Amniotic epithelial cell (primary cell): Measurements from ENCODE around the gene SPECC1.

ENCODE experiments used
- DNase-seq: peaks from one replicate; pipeline ENCODE4 v3.0.0-alpha.2; 2010; ENCODE audit warnings: low read depth

SPECC1 gene

DNA sequence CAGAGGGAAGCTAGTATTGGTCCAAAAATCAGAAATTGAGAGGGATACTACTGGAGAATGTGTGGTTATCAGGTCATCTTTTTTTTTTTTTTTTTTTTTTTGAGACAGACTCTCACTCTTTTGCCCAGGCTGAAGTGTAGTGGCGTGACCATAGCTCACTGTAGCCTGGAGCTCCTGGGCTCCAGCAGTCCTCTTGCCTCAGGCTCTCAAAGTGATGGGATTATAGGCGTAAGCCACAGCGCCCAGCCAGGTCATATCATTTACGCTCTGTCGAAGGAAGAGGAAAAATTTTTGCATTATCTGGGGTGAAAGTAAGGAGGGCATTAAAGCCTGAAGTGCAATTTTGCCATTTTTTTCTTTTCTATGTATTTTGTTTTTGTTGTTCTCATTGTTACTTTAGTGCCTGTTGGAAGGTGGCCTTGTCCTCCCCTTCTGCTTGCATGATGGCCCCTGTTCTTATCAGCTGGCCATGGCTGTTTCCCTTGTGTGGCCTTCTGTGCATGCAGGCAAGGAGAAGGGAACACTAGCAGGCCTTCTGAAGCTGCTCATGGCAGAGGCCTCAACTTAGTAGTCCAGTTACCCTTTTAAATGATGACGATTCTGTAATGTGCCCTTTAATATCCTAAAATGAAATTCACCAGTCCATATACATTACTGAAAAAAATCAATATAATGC, 118.3 kb downstream of the SPECC1 start:
- no peak for DNase-seq

DNA sequence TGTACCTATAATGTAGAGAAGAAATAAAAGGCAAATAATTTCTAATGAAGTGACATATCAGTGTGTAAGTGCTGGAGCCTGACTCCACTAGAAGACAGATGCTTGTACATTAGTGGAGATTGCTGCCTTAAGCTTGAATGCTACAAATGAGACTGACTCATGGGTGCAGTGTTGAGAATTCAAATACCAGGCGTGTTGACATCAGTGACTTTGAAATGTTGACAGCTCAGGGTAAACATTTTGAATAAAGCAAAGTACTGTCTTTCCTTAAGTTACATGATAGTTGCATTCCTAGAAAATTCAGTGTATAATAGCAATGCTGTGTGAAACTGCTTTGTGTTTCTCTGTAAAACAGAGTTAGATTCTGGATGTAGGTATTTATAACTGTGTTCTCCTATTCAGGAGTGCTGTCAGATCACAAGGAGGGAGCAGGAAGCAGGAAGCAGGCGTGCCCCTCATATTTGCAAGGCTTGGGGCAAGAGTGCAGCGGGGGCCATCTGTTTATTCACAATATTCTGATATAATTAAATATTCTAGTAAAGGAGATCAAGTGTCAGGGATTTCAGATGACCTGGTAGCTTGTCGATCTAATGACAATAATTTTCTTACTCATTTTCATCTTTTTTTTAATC, 119.0 kb downstream of the SPECC1 start:
- peak; percentile 75 for DNase-seq

DNA sequence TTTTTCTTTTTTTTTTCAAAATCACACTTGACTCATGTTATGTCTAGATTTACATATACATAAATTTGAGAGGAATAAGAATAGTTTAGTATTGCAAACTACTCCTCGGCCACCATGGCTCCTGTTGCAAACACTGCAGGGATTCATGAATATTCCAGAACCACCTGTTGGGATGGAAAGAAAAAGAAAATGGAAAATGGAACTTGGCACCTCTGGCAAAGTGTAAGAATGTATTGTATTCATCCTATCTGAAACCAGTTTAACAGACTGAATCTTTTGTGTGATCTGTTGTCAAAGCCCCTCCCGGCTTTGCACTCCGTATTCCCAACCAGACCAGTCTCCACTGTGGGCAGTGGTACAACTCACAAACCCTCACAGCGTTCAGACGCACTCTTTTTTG, 124.4 kb downstream of the SPECC1 start:
- DNase-seq: no peak

DNA sequence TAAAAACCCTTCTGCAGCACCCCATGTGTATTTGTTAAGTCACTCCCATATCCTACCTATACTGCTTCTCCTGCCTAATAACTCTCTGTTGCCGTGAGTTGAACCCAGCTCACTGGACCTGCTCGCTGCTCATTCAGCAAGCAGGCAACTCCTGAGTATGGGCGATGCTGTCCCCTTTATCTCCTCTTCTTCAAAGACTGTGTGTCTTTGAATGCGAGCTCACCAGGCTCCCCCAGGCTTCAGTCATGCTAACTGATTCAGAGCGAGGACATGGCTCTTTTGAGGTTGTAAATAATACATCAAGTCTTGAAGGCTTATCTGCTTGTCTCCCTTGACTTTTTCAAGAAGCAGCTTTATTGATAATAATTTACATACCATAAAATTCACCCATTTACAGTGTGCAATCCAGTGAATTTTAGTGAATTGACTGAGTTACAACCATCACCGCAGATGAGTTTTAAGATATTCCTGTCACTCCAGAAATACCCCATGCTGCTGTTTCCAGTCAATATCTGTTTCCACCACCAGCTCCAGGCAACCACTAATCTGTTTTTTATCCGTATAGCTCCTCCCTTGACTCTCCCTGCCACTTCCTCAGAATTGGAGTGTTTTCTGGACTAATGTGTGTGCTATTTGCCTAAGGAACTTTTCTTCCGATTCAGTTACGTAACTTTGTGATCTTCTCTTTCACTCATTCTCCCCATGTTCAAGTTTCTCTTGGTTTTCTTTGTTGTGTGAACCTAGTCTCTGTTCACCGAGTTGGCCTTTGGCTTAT, 132.2 kb downstream of the SPECC1 start:
- peak; percentile 72 for DNase-seq

DNA sequence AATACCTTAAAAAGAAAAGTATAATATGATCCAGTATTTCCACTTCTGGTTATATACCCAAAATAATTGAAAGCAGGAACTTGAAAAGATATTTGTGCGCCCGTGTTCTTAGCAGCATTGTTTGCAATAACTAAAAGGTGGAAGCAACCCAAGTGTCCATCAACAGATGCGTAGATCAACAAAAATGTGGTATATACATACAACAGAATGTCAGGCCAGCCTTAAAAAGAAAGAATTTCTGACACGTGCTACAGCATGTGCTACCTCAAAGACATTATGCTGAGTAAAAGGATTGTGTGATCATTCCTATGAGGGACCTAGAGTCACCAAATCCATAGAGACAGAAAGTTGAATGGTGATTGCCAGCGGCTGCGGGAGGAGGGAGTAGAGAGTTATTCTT, 133.1 kb downstream of the SPECC1 start:
- DNase-seq: no peak

DNA sequence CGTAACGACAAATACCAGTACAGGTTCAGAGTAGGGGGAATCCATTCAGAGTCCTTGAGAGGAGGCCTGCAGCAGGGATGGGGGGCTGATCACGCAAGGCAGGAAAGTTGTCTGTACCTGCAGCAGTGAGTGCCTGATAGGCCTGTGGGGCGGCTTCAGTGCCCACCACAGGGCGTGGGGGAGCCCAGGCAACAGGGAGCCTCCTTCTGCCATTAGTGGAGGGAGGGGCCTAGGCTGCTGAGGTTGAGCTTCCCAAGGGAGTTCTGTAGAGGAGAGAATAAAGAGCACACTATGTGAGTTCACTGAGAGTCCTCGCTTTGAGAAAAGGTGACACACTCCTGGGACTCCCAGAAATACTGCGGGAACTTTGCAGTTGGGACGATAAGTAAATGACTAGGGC, 134.6 kb downstream of the SPECC1 start:
- no peak for DNase-seq

DNA sequence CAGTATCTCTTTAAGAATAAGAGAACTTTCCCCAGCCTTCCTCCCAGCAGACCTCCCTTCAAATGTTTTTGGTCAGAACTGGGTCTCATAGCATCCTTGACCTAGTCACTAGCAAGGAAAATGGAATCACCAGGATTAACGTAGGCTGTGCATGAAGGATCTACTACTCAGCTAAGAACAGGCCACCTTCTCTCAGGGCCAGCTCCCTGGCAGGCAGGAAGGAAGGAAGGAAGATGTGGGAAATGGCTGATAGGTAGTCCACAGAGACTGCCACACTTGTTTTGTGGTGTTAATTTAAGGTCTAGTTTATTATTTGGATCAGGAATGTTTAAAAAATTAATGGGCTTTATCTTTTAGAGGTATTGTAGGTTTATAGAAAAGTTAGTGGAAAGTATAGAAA, 136.4 kb downstream of the SPECC1 start:
- no peak for DNase-seq

DNA sequence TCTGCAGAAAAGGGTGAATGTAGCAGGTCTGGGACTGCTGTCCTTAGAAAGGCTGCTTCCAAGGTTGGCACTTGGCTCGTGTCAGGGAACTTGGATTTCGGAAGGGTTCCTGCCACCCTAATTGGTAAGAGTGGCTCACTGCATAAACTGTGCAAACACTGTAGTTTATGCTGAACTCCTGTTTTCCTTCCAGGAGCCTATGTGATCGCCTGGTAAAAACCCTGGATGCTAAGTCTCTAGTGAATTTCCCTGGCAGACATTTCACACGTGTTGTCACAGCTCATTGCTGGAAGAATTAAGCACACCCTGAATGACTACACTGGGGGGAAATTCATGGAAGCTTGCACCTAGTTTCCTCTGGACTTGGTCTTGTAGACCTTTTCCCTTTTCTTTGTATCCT, 140.1 kb downstream of the SPECC1 start:
- no peak for DNase-seq

DNA sequence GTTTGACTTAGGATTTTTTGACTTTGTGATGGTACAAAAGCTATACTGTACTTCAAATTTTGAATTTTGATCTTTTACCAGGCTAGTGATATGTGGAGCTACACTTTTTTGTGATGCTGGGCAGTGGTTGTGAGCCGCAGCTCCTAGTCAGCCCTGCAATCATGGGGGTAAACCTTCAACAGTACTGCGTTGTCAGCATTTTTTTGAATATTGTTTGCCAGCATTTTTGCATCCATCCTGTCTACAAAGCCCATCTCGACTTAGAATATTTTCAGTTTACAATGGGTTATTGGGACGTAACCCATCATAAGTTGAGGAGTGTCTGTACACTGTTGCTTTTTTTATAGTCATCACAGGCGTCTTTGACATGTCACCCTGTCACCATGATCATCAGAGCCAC, 142.0 kb downstream of the SPECC1 start:
- no peak for DNase-seq

- no peak for DNase-seq
Observed at GRCh38 chr17:20153231-20153630, 144.1 kb downstream of the SPECC1 start.

- DNase-seq: no peak
Observed at GRCh38 chr17:20154286-20155000, 145.3 kb downstream of the SPECC1 start.

GRCh38 chr17:20155258-20156195, 146.4 kb downstream of the SPECC1 start:
- DNase-seq: peak; percentile 97

DNA sequence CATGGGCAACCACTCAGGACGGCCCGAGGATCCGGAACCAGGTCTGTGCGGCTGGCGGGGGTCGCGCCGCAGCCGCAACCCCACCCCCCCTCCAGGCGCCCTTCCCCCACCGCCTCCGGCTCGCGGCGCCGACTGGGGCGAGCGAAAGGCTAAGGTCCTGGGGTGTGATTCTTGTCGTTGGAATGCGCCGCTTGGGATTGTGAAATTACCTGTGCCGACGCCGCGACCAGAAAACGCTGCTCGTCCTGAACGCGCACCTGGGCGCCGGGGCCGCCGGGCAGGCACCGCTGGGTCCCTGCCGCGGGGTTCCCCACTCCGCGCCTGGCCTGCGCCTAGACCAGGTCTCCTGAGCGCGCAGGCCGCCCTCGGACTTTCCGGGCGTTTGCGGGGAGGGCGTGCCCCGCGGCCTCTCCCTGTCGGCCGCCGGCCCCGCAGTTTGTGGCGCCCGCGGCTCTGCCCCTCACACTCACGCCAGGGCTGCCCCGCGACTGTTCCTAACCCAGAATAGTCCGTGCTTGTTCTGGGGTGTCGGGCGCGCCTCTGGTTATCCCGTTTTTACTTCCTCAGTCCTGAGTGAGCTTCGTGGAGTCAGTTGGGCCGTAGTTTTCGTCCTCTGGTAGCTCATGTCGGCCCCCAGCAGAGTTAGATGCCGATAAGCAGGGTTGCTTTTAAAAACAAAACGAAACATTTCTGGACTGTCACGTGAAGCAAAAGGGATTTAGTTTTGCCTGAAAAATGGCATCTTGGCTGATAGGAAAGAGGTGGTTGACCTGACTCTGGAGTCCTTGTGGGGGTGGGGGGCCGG, 147.2 kb downstream of the SPECC1 start:
- DNase-seq: peak; percentile 60

DNA sequence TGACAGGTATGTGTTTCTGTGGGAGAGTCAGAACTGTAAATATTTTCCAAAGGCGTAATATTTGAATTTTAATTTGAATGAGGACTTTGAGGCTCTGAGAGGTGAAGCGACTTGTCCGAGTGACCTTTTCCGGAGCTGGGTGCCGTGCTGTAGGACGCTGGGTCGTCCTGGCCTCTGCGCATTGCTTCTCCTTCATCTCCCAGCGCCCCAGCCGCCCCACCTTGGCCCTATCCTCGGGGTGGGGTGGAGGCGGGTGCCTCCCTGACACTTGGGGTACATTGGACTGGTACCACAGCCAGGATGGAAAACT, 147.8 kb downstream of the SPECC1 start:
- DNase-seq: no peak

DNA sequence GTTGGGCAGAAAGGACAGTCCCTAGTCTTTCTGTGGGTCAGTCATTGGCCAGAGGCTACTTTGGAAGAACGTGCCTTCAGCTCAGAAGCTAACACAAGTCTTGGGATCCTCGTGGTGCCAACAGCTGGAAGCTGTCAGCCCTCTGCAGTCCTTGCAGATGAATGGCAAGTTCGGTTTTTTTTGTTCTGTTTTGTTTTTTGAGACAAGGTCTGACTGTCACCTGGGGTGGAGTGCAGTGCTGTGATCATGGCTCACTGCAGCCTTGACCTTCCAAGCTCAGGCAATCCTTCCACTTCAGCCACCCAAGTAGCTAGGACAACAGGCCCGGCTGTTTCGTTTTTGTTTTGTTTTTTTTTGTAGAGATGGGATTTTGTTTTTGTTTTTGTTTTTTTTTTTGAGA, 149.4 kb downstream of the SPECC1 start:
- DNase-seq: no peak

- DNase-seq: peak; percentile 73
Observed at GRCh38 chr17:20159406-20160069, 150.4 kb downstream of the SPECC1 start.

DNA sequence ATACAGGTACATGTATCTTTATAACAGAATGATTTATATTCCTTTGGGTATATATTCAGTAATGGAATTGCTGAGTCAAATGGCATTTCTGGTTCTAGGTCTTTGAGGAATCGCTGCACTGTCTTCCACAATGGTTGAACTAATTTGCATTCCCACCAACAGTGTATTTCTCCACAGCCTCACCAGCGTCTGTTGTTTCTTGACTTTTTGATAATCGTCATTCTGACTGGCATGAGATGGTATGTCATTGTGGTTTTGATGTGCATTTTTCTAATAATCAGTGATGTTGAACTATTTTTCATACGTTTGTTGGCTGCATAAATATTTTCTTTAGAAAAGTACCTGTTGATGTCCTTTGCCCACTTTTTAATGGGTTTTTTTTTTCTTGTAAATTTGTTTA, 156.4 kb downstream of the SPECC1 start:
- peak; percentile 60 for DNase-seq

GRCh38 chr17:20170085-20170484, 160.9 kb downstream of the SPECC1 start:
- no peak for DNase-seq

DNA sequence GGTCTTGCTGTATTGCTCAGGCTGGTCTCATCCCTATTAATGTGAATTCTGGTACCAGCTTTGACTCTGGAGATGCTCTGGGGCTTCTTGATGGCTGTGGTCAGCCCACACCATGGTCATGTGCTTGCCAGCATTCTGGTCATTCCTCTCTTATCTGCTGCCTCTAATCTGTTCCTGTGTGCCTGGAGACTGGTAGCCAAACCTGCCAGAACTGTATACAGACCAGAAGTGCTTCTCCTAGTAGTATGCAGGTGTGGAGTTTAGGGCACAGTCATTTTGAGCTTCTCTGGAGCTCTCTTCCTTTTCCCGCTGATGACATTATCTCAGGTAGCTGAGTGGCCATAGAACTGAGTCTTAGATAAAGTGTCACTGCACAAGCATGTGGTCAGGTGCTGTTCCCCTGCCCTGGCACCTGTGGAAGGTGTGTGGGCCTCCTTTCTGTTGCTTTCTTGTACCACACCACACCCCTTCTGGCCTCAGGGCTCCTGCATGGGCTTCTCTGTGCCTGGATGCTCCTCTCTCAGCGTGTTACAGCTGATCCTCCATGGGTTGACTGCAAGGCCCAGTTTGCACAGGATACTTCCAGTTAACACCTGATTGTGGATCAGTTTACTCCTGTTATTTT, 162.7 kb downstream of the SPECC1 start:
- peak; percentile 81 for DNase-seq

- DNase-seq: no peak
Observed at GRCh38 chr17:20172376-20172775, 163.2 kb downstream of the SPECC1 start.
